Hepatocyte (in vitro differentiated cells): ENCODE data around the gene PAAF1. TPM values are rescaled to one million over a fixed set of nuclear protein-coding genes. Genes with fewer than 3 reads are reported as not detected.
"Not testable (repeated sequence)": the region's sequence is repeated elsewhere in the genome, so short reads cannot be mapped to it uniquely, and the experiment has no call there.

Experiments used
- DNase-seq: peaks from one replicate; pipeline ENCODE4 v3.0.0-alpha.2; 2016; ENCODE audit warnings: low spot score
- H2AFZ ChIP-seq: fragments of 200-600 bp; sonication (generic); 2 replicates; pipeline ENCODE4 v1.6.0; 2016; ENCODE audit warnings: antibody characterized with exemption, mild to moderate bottlenecking
- H3K27ac ChIP-seq: fragments of 200-600 bp; sonication (generic); 2 replicates; pipeline ENCODE4 v1.5.1; 2016; ENCODE audit warnings: mild to moderate bottlenecking
- H3K27me3 ChIP-seq: fragments of 200-600 bp; sonication (generic); 2 replicates; pipeline ENCODE4 v1.6.1; 2016
- H3K36me3 ChIP-seq: fragments of 200-600 bp; sonication (generic); replicated peaks from 2 replicates; pipeline ENCODE4 v1.5.1; 2016; ENCODE audit warnings: low read depth; ENCODE audit not compliant: insufficient read depth
- H3K4me1 ChIP-seq: fragments of 200-600 bp; sonication (generic); 2 replicates; pipeline ENCODE4 v1.5.1; 2016; ENCODE audit warnings: mild to moderate bottlenecking, moderate library complexity; ENCODE audit not compliant: insufficient read depth
- H3K4me2 ChIP-seq: fragments of 200-600 bp; sonication (generic); 2 replicates; pipeline ENCODE4 v1.6.0; 2016
- H3K4me3 ChIP-seq: fragments of 200-600 bp; sonication (generic); 2 replicates; pipeline ENCODE4 v1.5.1; 2016; ENCODE audit warnings: mild to moderate bottlenecking
- H3K79me2 ChIP-seq: fragments of 200-600 bp; sonication (generic); 2 replicates; pipeline ENCODE4 v1.6.0; 2017; ENCODE audit warnings: mild to moderate bottlenecking
- H3K9me2 ChIP-seq: fragments of 200-600 bp; sonication (generic); replicated peaks from 2 replicates; pipeline ENCODE4 v1.6.0; 2017; ENCODE audit warnings: mild to moderate bottlenecking; ENCODE audit not compliant: insufficient read depth
- H3K9me3 ChIP-seq: fragments of 200-600 bp; sonication (generic); 2 replicates; pipeline ENCODE4 v1.5.1; 2016; ENCODE audit warnings: low read depth, mild to moderate bottlenecking
- H4K20me1 ChIP-seq: fragments of 200-600 bp; sonication (generic); 2 replicates; pipeline ENCODE4 v1.6.0; 2016; ENCODE audit warnings: mild to moderate bottlenecking; ENCODE audit not compliant: insufficient read depth, poor library complexity, severe bottlenecking
- CTCF ChIP-seq: fragments of 200-600 bp; sonication (generic); IDR thresholded peaks from 2 replicates; pipeline ENCODE4 v1.5.1; 2016; ENCODE audit warnings: antibody characterized with exemption, mild to moderate bottlenecking; ENCODE audit not compliant: poor library complexity
- EZH2 ChIP-seq: fragments of 200-600 bp; sonication (generic); IDR thresholded peaks from 2 replicates; pipeline ENCODE4 v1.6.1; 2016; ENCODE audit warnings: antibody characterized with exemption, mild to moderate bottlenecking, borderline replicate concordance
- EZH2phosphoT487 ChIP-seq: fragments of 200-600 bp; sonication (generic); IDR thresholded peaks from one replicate; pipeline ENCODE4 v1.6.1; 2018; ENCODE audit warnings: antibody characterized with exemption, mild to moderate bottlenecking, low read depth, moderate library complexity; ENCODE audit not compliant: unreplicated experiment, severe bottlenecking
- WGBS: methylation state at CpG from one replicate; pipeline ENCODE4 v1.1.6; 2016; ENCODE audit warnings: low lambda C conversion rate; ENCODE audit errors: missing lambda C conversion rate; 5-methylcytosine and 5-hydroxymethylcytosine counted together
- polyA plus RNA-seq: library from polyadenylated mRNA; unstranded; fragments of >200 nt; fragmentation: Nextera tagmentation; extraction: Ambion mirVana; gene quantifications from 2 replicates; pipeline ENCODE4 v1.2.1, GENCODE V29; 2016
- total RNA-seq: library from RNA; depleted of rRNA; stranded (reverse); fragments of >200 nt; gene quantifications from 2 replicates; pipeline ENCODE4 v1.2.3, GENCODE V29; 2014

The PAAF1 gene
- total and polyA plus RNA-seq, 2 experiments from 2014 or later = 16.0 to 31.0 TPM

- TF ChIP-seq EZH2phosphoT487 (no peak), CTCF (peak; percentile 54)
- 69% methylated on average over 7 of the region's 7 CpGs for WGBS
- Histone ChIP-seq H3K9me3 (no peaks in the 10 kb centered on the region), H2AFZ (no peak overlapping the region), H4K20me1 (no peaks in the 10 kb centered on the region), H3K4me2 (no peak overlapping the region), H3K36me3 (no peaks in the 10 kb centered on the region), H3K4me1 (no peaks in the 10 kb centered on the region), H3K4me3 (no peak overlapping the region), H3K27me3 (no peaks in the 10 kb centered on the region), H3K9me2 (no peaks in the 10 kb centered on the region), H3K27ac (no peak overlapping the region), H3K79me2 (no peaks in the 10 kb centered on the region)
- peak; percentile 80 for DNase-seq
Measured at GRCh38 chr11:73931039-73931645, 54.3 kb downstream of the PAAF1 start.

GRCh38 chr11:73931951-73932350 is 55.2 kb downstream of the PAAF1 start:
- H3K4me1 ChIP-seq = no peaks in the 10 kb centered on the region
- no peaks in the 10 kb centered on the region for H3K9me3 ChIP-seq
- H3K9me2 ChIP-seq = no peaks in the 10 kb centered on the region
- no peak overlapping the region for H3K27ac ChIP-seq
- H2AFZ ChIP-seq = no peak overlapping the region
- H3K79me2 ChIP-seq = no peaks in the 10 kb centered on the region
- TF ChIP-seq EZH2phosphoT487 (no peak), CTCF (no peak), EZH2 (no peak)
- no peak overlapping the region for H3K4me3 ChIP-seq
- no peaks in the 10 kb centered on the region for H3K27me3 ChIP-seq
- H3K36me3 ChIP-seq = no peaks in the 10 kb centered on the region
- 98% methylated on average over 6 of the region's 6 CpGs for WGBS
- DNase-seq = no peak
- H4K20me1 ChIP-seq = no peaks in the 10 kb centered on the region
- H3K4me2 ChIP-seq = no peak overlapping the region

GRCh38 chr11:73932781-73933180 is 56.0 kb downstream of the PAAF1 start:
- no peak overlapping the region for H2AFZ ChIP-seq
- H3K27me3 ChIP-seq = no peaks in the 10 kb centered on the region
- H3K4me1 ChIP-seq = no peaks in the 10 kb centered on the region
- H3K36me3 ChIP-seq = no peaks in the 10 kb centered on the region
- H3K27ac ChIP-seq = no peak overlapping the region
- TF ChIP-seq EZH2phosphoT487 (no peak), CTCF (no peak), EZH2 (no peak)
- no peak overlapping the region for H3K4me3 ChIP-seq
- H3K9me2 ChIP-seq = no peaks in the 10 kb centered on the region
- H3K79me2 ChIP-seq = no peaks in the 10 kb centered on the region
- WGBS = 90% methylated on average over 7 of the region's 7 CpGs
- DNase-seq = no peak
- no peaks in the 10 kb centered on the region for H4K20me1 ChIP-seq
- H3K4me2 ChIP-seq = no peak overlapping the region
- H3K9me3 ChIP-seq = no peaks in the 10 kb centered on the region

GRCh38 chr11:73936047-73936446 is 59.2 kb downstream of the PAAF1 start:
- not testable (repeated sequence) for DNase-seq, H4K20me1 ChIP-seq, H3K4me1 ChIP-seq, H3K27me3 ChIP-seq, H3K79me2 ChIP-seq, H3K27ac ChIP-seq, H2AFZ ChIP-seq, H3K4me3 ChIP-seq, H3K9me3 ChIP-seq, H3K36me3 ChIP-seq, H3K9me2 ChIP-seq, H3K4me2 ChIP-seq
- 100% methylated on average over 7 of the region's 25 CpGs for WGBS
